H9 (cell line): Measurements from ENCODE around the gene PRDM2. TPM values are rescaled to one million over a fixed set of nuclear protein-coding genes. Genes with fewer than 3 reads are reported as not detected.

ENCODE experiments used
- DNase-seq: peaks from one replicate; pipeline ENCODE4 v3.0.0-alpha.2; 2017
- H2AFZ ChIP-seq: one replicate; pipeline ENCODE4 v1.6.1; 2013; ENCODE audit warnings: mild to moderate bottlenecking, low read length, control low read depth, moderate library complexity
- H2AK5ac ChIP-seq: 2 replicates; pipeline ENCODE4 v1.6.1; 2013; ENCODE audit warnings: low read length, control low read depth, mixed read lengths; ENCODE audit not compliant: insufficient read length
- H2BK120ac ChIP-seq: one replicate; pipeline ENCODE4 v1.6.1; 2013; ENCODE audit warnings: low read depth, mild to moderate bottlenecking, low read length, control low read depth, inconsistent platforms; ENCODE audit not compliant: poor library complexity, severe bottlenecking
- H2BK12ac ChIP-seq: 2 replicates; pipeline ENCODE4 v1.6.1; 2013; ENCODE audit warnings: low read length, control low read depth, mixed read lengths, low read depth; ENCODE audit not compliant: insufficient read length
- H2BK15ac ChIP-seq: 2 replicates; pipeline ENCODE4 v1.6.1; 2013; ENCODE audit warnings: low read depth, low read length, control low read depth
- H2BK20ac ChIP-seq: one replicate; pipeline ENCODE4 v1.6.1; 2013; ENCODE audit warnings: low read depth, mild to moderate bottlenecking, low read length, control low read depth, inconsistent platforms; ENCODE audit not compliant: poor library complexity, severe bottlenecking
- H2BK5ac ChIP-seq: 2 replicates; pipeline ENCODE4 v1.6.1; 2013; ENCODE audit warnings: low read length, control low read depth, mixed read lengths; ENCODE audit not compliant: insufficient read length
- H3K14ac ChIP-seq: 2 replicates; pipeline ENCODE4 v1.6.1; 2013; ENCODE audit warnings: low read length, control low read depth; ENCODE audit not compliant: insufficient read depth
- H3K18ac ChIP-seq: 2 replicates; pipeline ENCODE4 v1.6.1; 2013; ENCODE audit warnings: low read depth, mild to moderate bottlenecking, mixed read lengths, low read length, control low read depth; ENCODE audit not compliant: insufficient read length
- H3K23ac ChIP-seq: 2 replicates; pipeline ENCODE4 v1.6.1; 2013; ENCODE audit warnings: low read length, control low read depth, mixed read lengths, low read depth; ENCODE audit not compliant: insufficient read length
- H3K23me2 ChIP-seq: 2 replicates; pipeline ENCODE4 v1.6.1; 2013; ENCODE audit warnings: low read depth, mild to moderate bottlenecking, mixed read lengths, low read length, control low read depth; ENCODE audit not compliant: insufficient read length, poor library complexity, severe bottlenecking
- H3K27ac ChIP-seq: 2 replicates; pipeline ENCODE4 v1.5.1; 2013; ENCODE audit warnings: low read length, control low read depth, mixed read lengths, low read depth; ENCODE audit not compliant: insufficient read length
- H3K27me3 ChIP-seq: 2 replicates; pipeline ENCODE4 v1.6.1; 2013; ENCODE audit warnings: low read length, control low read depth, inconsistent platforms; ENCODE audit not compliant: insufficient read depth
- H3K4ac ChIP-seq: 2 replicates; pipeline ENCODE4 v1.6.1; 2013; ENCODE audit warnings: low read depth, mild to moderate bottlenecking, control low read depth, inconsistent platforms, low read length, moderate library complexity
- H3K4me1 ChIP-seq: 2 replicates; pipeline ENCODE4 v1.6.1; 2013; ENCODE audit warnings: low read length, control low read depth, inconsistent platforms; ENCODE audit not compliant: insufficient read depth
- H3K4me2 ChIP-seq: 2 replicates; pipeline ENCODE4 v1.6.1; 2013; ENCODE audit warnings: low read length, control low read depth, mixed read lengths; ENCODE audit not compliant: insufficient read length, insufficient read depth
- H3K56ac ChIP-seq: 2 replicates; pipeline ENCODE4 v1.6.1; 2013; ENCODE audit warnings: low read depth, mild to moderate bottlenecking, mixed read lengths, low read length, control low read depth; ENCODE audit not compliant: insufficient read length
- H3K79me1 ChIP-seq: 2 replicates; pipeline ENCODE4 v1.6.1; 2013; ENCODE audit warnings: low read depth, mild to moderate bottlenecking, moderate library complexity, low read length, control low read depth, inconsistent platforms; ENCODE audit not compliant: insufficient read depth, poor library complexity, severe bottlenecking
- H3K79me2 ChIP-seq: 2 replicates; pipeline ENCODE4 v1.6.1; 2013; ENCODE audit warnings: low read length, control low read depth, inconsistent platforms; ENCODE audit not compliant: insufficient read depth
- H3K9ac ChIP-seq: 2 replicates; pipeline ENCODE4 v1.6.1; 2013; ENCODE audit warnings: low read length, control low read depth, mixed read lengths; ENCODE audit not compliant: insufficient read length; ENCODE audit errors: extremely low read depth
- H3K9me3 ChIP-seq: one replicate; pipeline ENCODE4 v1.6.1; 2013; ENCODE audit warnings: low read depth, low read length, inconsistent platforms; ENCODE audit not compliant: control insufficient read depth
- H3T11ph ChIP-seq: one replicate; pipeline ENCODE4 v1.6.1; 2013; ENCODE audit warnings: mild to moderate bottlenecking, low read length, control low read depth, inconsistent platforms
- H4K20me1 ChIP-seq: one replicate; pipeline ENCODE4 v1.6.1; 2013; ENCODE audit not compliant: control insufficient read depth, insufficient read length, insufficient read depth
- H4K5ac ChIP-seq: 2 replicates; pipeline ENCODE4 v1.6.1; 2013; ENCODE audit warnings: low read depth, mild to moderate bottlenecking, mixed read lengths, low read length, control low read depth; ENCODE audit not compliant: insufficient read length
- H4K8ac ChIP-seq: replicated peaks from 2 replicates; pipeline ENCODE4 v1.6.1; 2013; ENCODE audit warnings: low read length, control low read depth, mixed read lengths, low read depth; ENCODE audit not compliant: insufficient read length
- H4K91ac ChIP-seq: 2 replicates; pipeline ENCODE4 v1.6.1; 2013; ENCODE audit warnings: low read depth, mild to moderate bottlenecking, moderate library complexity, mixed read lengths, low read length, control low read depth; ENCODE audit not compliant: insufficient read length
- H3K27ac Mint-ChIP-seq, 3 experiments: 2 replicates in 2 of 3; 3 replicates in 1 of 3; pipeline ENCODE4 v1.8.0; 2020 to 2021; ENCODE audit warnings: mixed read lengths in 3 of 3, mild to moderate bottlenecking in 1 of 3, moderate library complexity in 1 of 3
- H3K27me3 Mint-ChIP-seq: 2 replicates; pipeline ENCODE4 v1.8.0; 2021; ENCODE audit warnings: low read depth, mild to moderate bottlenecking, moderate library complexity, mixed read lengths
- H3K36me3 Mint-ChIP-seq, 3 experiments: 2 replicates in 2 of 3; 3 replicates in 1 of 3; pipeline ENCODE4 v1.8.0; 2020 to 2021; ENCODE audit warnings: low read depth in 3 of 3, mixed read lengths in 3 of 3; ENCODE audit not compliant: insufficient read depth in 1 of 3
- H3K4me1 Mint-ChIP-seq, 2 experiments: 2 replicates each; pipeline ENCODE4 v1.8.0; 2020; ENCODE audit warnings: mixed read lengths in 2 of 2
- H3K4me3 Mint-ChIP-seq, 2 experiments: 2 replicates in 1 of 2; 3 replicates in 1 of 2; pipeline ENCODE4 v1.8.0; 2020 to 2021; ENCODE audit warnings: mild to moderate bottlenecking in 2 of 2, mixed read lengths in 2 of 2, moderate library complexity in 1 of 2
- H3K9me3 Mint-ChIP-seq, 2 experiments: 2 replicates in 1 of 2; 3 replicates in 1 of 2; pipeline ENCODE4 v1.8.0; 2020; ENCODE audit warnings: mild to moderate bottlenecking in 2 of 2, mixed read lengths in 2 of 2, moderate library complexity in 1 of 2
- WGBS: extraction: QIAGEN DNeasy Blood & Tissue Kit; methylation state at CpG from one replicate; pipeline ENCODE4 v1.1.7; 2013; ENCODE audit warnings: missing lambda C conversion rate, low lambda C conversion rate, mixed read lengths; ENCODE audit not compliant: insufficient read length; ENCODE audit errors: extremely low coverage; 5-methylcytosine and 5-hydroxymethylcytosine counted together
- total RNA-seq: library from RNA; stranded (reverse); gene quantifications from 2 replicates; pipeline ENCODE4 v1.2.1, GENCODE V29; 2021
- TF ChIP-seq, protein P1 (sequence below): fragments of 200-600 bp; sonication (generic); conservative IDR thresholded peaks from 3 replicates; pipeline ENCODE4 v1.8.0; 2021; ENCODE audit warnings: antibody characterized with exemption, mild to moderate bottlenecking

PRDM2 gene
- total RNA-seq, 1 experiment from 2014 or later, result 24.5 TPM

DNA sequence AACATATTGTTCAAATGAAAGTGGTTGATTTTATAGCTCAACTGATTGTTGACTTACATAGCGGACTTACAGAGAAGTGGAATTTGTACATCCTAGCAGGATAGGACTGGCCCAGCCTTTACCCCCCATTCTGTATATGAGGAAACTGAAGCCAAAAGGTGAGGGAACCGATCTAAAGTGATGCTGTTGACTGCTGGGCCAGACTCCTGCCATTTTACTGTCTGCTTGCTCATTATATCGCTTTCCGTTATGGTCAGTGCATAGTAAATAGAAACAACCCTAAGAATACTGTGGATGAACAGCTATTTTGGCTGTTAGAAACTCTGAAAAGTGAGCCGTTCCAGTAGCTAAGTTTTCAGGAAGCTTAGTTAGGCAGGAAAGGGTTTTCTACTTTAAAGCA lies 31.9 kb downstream of the PRDM2 start:
- no peaks in the 10 kb centered on the region for H3K36me3 Mint-ChIP-seq
- H3K9ac ChIP-seq, result no peak overlapping the region

More for the DNA sequence above, 31.9 kb downstream of the PRDM2 start:
- H2BK12ac ChIP-seq, result no peak overlapping the region
- H3K23me2 ChIP-seq, result no peaks in the 10 kb centered on the region
- no peak for DNase-seq
- H2AK5ac ChIP-seq, result no peak overlapping the region
- no peaks in the 10 kb centered on the region for H3K4me1 ChIP-seq
- no peak overlapping the region for H3K27ac ChIP-seq
- Mint-ChIP-seq H3K4me1 (no peaks in the 10 kb centered on the region), H3K9me3 (no peaks in the 10 kb centered on the region), H3K27me3 (peaks cover 24% of the 10 kb centered on the region), H3K27ac (no peak overlapping the region), H3K4me3 (no peak overlapping the region)
- no peaks in the 10 kb centered on the region for H3K27me3 ChIP-seq
- H2BK120ac ChIP-seq, result no peak overlapping the region
- no peak overlapping the region for H4K8ac ChIP-seq
- H3T11ph ChIP-seq, result no peak overlapping the region
- no peak overlapping the region for H3K14ac ChIP-seq
- no peaks in the 10 kb centered on the region for H4K20me1 ChIP-seq
- no peak overlapping the region for H3K23ac ChIP-seq
- no peak overlapping the region for H3K4ac ChIP-seq
- H4K5ac ChIP-seq, result no peak overlapping the region
- no peak overlapping the region for H3K4me2 ChIP-seq
- no peak overlapping the region for H2BK20ac ChIP-seq
- no peaks in the 10 kb centered on the region for H3K9me3 ChIP-seq
- H2BK5ac ChIP-seq, result no peak overlapping the region
- no peak overlapping the region for H2BK15ac ChIP-seq
- no CpG with 5 or more reads among the region's 5 CpGs for WGBS
- TF ChIP-seq, protein P1, sequence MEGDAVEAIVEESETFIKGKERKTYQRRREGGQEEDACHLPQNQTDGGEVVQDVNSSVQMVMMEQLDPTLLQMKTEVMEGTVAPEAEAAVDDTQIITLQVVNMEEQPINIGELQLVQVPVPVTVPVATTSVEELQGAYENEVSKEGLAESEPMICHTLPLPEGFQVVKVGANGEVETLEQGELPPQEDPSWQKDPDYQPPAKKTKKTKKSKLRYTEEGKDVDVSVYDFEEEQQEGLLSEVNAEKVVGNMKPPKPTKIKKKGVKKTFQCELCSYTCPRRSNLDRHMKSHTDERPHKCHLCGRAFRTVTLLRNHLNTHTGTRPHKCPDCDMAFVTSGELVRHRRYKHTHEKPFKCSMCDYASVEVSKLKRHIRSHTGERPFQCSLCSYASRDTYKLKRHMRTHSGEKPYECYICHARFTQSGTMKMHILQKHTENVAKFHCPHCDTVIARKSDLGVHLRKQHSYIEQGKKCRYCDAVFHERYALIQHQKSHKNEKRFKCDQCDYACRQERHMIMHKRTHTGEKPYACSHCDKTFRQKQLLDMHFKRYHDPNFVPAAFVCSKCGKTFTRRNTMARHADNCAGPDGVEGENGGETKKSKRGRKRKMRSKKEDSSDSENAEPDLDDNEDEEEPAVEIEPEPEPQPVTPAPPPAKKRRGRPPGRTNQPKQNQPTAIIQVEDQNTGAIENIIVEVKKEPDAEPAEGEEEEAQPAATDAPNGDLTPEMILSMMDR, result no peak
- H3K79me1 ChIP-seq, result no peaks in the 10 kb centered on the region
- H2AFZ ChIP-seq, result no peak overlapping the region
- no peaks in the 10 kb centered on the region for H3K79me2 ChIP-seq
- no peak overlapping the region for H4K91ac ChIP-seq
- no peak overlapping the region for H3K56ac ChIP-seq
- no peak overlapping the region for H3K18ac ChIP-seq
